Liver (tissue), 9 donors: ENCODE results near the gene RNF217. TPM values are rescaled to one million over a fixed set of nuclear protein-coding genes. Genes with fewer than 3 reads are reported as not detected.

ENCODE experiments used
- DNase-seq: peaks from one replicate; pipeline ENCODE4 v3.0.0-alpha.2; 2017; ENCODE audit warnings: low spot score
- H3K27ac ChIP-seq, 2 donors: one replicate each; pipeline ENCODE4 v1.7.0; 2013; ENCODE audit warnings: inconsistent platforms in 2 of 2, low read length in 2 of 2, control low read depth in 1 of 2, low read depth in 1 of 2, mild to moderate bottlenecking in 1 of 2
- H3K27me3 ChIP-seq, 4 donors: one replicate each; pipeline versions ENCODE4 v1.6.1 to v1.7.0; 2013; ENCODE audit warnings: low read length in 3 of 4, inconsistent platforms in 1 of 4, mild to moderate bottlenecking in 1 of 4, moderate library complexity in 1 of 4; ENCODE audit not compliant: control insufficient read depth in 4 of 4, insufficient read depth in 4 of 4
- H3K36me3 ChIP-seq, 4 donors: one replicate each; pipeline versions ENCODE4 v1.6.1 to v1.7.0; 2013; ENCODE audit warnings: low read length in 3 of 4, mild to moderate bottlenecking in 3 of 4, low read depth in 1 of 4, moderate library complexity in 1 of 4; ENCODE audit not compliant: control insufficient read depth in 4 of 4, insufficient read depth in 3 of 4
- H3K4me1 ChIP-seq, 4 donors: one replicate each; pipeline versions ENCODE4 v1.6.1 to v1.7.0; 2013; ENCODE audit warnings: low read length in 3 of 4, mild to moderate bottlenecking in 3 of 4, moderate library complexity in 1 of 4; ENCODE audit not compliant: control insufficient read depth in 4 of 4, insufficient read depth in 4 of 4
- H3K4me3 ChIP-seq, 3 donors: one replicate each; pipeline versions ENCODE4 v1.6.1 to v1.7.0; 2013; ENCODE audit warnings: low read length in 3 of 3, control low read depth in 1 of 3, low read depth in 1 of 3, mild to moderate bottlenecking in 1 of 3
- H3K9ac ChIP-seq, 2 donors: one replicate each; pipeline ENCODE4 v1.7.0; 2013; ENCODE audit warnings: low read length in 2 of 2, mild to moderate bottlenecking in 2 of 2, moderate library complexity in 2 of 2, control low read depth in 1 of 2, low read depth in 1 of 2
- H3K9me3 ChIP-seq, 4 donors: one replicate each; pipeline versions ENCODE4 v1.6.1 to v1.7.0; 2013; ENCODE audit warnings: low read length in 3 of 4; ENCODE audit not compliant: control insufficient read depth in 4 of 4
- FOXA1 ChIP-seq: IDR thresholded peaks from 2 replicates; pipeline ENCODE4 v1.6.1; 2016; ENCODE audit warnings: antibody characterized with exemption
- FOXA2 ChIP-seq: IDR thresholded peaks from 2 replicates; pipeline ENCODE4 v1.6.1; 2016; ENCODE audit warnings: antibody characterized with exemption
- HNF4A ChIP-seq, 2 donors: conservative IDR thresholded peaks; 2 replicates each; pipeline ENCODE4 v1.6.1; 2016; ENCODE audit warnings: antibody characterized with exemption in 2 of 2, mild to moderate bottlenecking in 2 of 2
- JUND ChIP-seq, 2 donors: IDR thresholded peaks; 2 replicates each; pipeline ENCODE4 v1.6.1; 2016; ENCODE audit warnings: antibody characterized with exemption in 2 of 2
- RAD21 ChIP-seq, 2 donors: IDR thresholded peaks; 2 replicates each; pipeline ENCODE4 v1.6.1; 2016; ENCODE audit warnings: antibody characterized with exemption in 2 of 2, mild to moderate bottlenecking in 2 of 2
- RXRA ChIP-seq, 2 donors: IDR thresholded peaks; 2 replicates each; pipeline ENCODE4 v1.6.1; 2017 to 2018; ENCODE audit warnings: antibody characterized with exemption in 2 of 2, mild to moderate bottlenecking in 1 of 2
- WGBS: extraction: QIAGEN DNeasy Blood & Tissue Kit; methylation state at CpG from one replicate; pipeline ENCODE4 v1.1.7; 2013; 5-methylcytosine and 5-hydroxymethylcytosine counted together
- polyA plus RNA-seq, 2 donors: library from polyadenylated mRNA; stranded (reverse) in 1 of 2; unstranded in 1 of 2; fragments of 200-250 nt in 1 of 2; fragments of >200 nt in 1 of 2; fragmentation: Nextera tagmentation in 1 of 2; extraction: Ambion mirVana in 1 of 2; gene quantifications; one replicate each; pipeline versions ENCODE4 v1.2.1 to v1.2.3, GENCODE V29; 2013 to 2015
- total RNA-seq, 2 donors: library from RNA; depleted of rRNA; stranded (reverse); fragments of >200 nt; gene quantifications; one replicate each; pipeline ENCODE4 v1.2.3, GENCODE V29; 2014
- TF ChIP-seq, protein P1 (sequence below): IDR thresholded peaks from 2 replicates; pipeline ENCODE4 v1.6.1; 2016; ENCODE audit warnings: antibody characterized with exemption
- TF ChIP-seq, protein P2 (sequence below): IDR thresholded peaks from 2 replicates; pipeline ENCODE4 v1.6.1; 2016; ENCODE audit warnings: antibody characterized with exemption
- TF ChIP-seq, protein P3 (sequence below): fragments of 150-350 bp; IDR thresholded peaks from 2 replicates; pipeline ENCODE4 v1.5.1; 2017; ENCODE audit warnings: improper control_type of control experiment, low read depth, low read length; ENCODE audit not compliant: missing input control
- TF ChIP-seq, protein P4 (sequence below): IDR thresholded peaks from 2 replicates; pipeline ENCODE4 v1.6.1; 2016; ENCODE audit warnings: antibody characterized with exemption
- donor health status: healthy.
- donor health status: healthy.
- donor health status: healthy.
- donor health status: healthy.
- donor health status: healthy.

RNF217 gene
- total and polyA plus RNA-seq, 4 donors: 2.3 to 18.3 (median 4.1) TPM

DNA sequence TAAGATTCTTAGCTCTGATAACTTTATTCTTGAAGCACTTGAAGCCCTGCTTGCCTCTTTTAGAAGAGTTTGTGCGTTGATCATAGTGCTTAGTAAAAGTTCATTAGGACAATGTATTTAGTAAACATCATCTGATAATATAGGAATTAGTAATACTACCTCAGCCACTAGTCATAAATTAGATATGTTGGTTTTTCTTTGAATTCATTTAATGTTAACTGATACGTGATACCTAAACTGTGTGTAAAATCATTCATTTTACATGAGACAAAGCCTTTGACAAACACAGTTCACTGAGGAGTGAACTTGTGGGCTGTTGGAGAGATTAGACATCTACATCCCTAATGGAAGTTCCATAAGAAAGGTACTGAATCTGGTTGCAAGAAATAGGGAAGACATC, 91.6 kb downstream of the RNF217 start:
- TF ChIP-seq RAD21 (IDR thresholded peaks at IDR 0.05): no peak
- TF ChIP-seq, protein P1, sequence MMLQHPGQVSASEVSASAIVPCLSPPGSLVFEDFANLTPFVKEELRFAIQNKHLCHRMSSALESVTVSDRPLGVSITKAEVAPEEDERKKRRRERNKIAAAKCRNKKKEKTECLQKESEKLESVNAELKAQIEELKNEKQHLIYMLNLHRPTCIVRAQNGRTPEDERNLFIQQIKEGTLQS: no peak
- no peak for TF ChIP-seq HNF4A (conservative IDR thresholded peaks at IDR 0.05)
- TF ChIP-seq, protein P2, sequence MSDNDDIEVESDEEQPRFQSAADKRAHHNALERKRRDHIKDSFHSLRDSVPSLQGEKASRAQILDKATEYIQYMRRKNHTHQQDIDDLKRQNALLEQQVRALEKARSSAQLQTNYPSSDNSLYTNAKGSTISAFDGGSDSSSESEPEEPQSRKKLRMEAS: no peak
- TF ChIP-seq JUND (IDR thresholded peaks at IDR 0.05): no peak
- TF ChIP-seq, protein P3, sequence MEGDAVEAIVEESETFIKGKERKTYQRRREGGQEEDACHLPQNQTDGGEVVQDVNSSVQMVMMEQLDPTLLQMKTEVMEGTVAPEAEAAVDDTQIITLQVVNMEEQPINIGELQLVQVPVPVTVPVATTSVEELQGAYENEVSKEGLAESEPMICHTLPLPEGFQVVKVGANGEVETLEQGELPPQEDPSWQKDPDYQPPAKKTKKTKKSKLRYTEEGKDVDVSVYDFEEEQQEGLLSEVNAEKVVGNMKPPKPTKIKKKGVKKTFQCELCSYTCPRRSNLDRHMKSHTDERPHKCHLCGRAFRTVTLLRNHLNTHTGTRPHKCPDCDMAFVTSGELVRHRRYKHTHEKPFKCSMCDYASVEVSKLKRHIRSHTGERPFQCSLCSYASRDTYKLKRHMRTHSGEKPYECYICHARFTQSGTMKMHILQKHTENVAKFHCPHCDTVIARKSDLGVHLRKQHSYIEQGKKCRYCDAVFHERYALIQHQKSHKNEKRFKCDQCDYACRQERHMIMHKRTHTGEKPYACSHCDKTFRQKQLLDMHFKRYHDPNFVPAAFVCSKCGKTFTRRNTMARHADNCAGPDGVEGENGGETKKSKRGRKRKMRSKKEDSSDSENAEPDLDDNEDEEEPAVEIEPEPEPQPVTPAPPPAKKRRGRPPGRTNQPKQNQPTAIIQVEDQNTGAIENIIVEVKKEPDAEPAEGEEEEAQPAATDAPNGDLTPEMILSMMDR: no peak
- TF ChIP-seq, protein P4, sequence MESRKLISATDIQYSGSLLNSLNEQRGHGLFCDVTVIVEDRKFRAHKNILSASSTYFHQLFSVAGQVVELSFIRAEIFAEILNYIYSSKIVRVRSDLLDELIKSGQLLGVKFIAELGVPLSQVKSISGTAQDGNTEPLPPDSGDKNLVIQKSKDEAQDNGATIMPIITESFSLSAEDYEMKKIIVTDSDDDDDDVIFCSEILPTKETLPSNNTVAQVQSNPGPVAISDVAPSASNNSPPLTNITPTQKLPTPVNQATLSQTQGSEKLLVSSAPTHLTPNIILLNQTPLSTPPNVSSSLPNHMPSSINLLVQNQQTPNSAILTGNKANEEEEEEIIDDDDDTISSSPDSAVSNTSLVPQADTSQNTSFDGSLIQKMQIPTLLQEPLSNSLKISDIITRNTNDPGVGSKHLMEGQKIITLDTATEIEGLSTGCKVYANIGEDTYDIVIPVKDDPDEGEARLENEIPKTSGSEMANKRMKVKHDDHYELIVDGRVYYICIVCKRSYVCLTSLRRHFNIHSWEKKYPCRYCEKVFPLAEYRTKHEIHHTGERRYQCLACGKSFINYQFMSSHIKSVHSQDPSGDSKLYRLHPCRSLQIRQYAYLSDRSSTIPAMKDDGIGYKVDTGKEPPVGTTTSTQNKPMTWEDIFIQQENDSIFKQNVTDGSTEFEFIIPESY: no peak
- no peaks in the 10 kb centered on the region for H3K9me3 ChIP-seq

DNA sequence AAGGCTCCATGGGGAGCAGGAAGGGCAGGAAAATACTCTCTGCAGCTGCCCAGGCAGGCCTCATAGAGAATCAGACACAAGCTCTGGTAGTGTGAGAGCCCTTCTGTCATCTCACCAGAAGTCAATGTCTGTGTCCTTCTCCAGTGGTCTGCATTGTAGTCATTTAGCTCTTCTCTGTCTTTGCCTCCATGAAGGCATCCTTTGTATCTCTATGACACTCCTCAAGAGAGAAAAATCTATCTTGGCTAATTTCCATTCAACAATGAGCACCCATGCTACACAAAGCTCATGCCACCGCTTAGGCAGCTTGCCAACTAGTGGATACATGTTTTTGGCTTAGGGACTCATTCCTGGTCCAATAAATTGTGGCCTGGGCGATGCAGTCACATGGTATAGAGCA, 92.1 kb downstream of the RNF217 start:
- DNase-seq: no peak
- Histone ChIP-seq H3K9me3 (no peaks in the 10 kb centered on the region), H3K36me3 (peaks cover 0 to under 1% (median 0%) of the 10 kb centered on the region in 4 donors), H3K27me3 (no peaks in the 10 kb centered on the region), H3K4me3 (no peak overlapping the region), H3K9ac (no peak overlapping the region), H3K4me1 (peaks cover 0 to 20% (median 10%) of the 10 kb centered on the region in 4 donors), H3K27ac (no peak overlapping the region)
- TF ChIP-seq, protein P4: no peak
- TF ChIP-seq FOXA1 (no peak), FOXA2 (no peak), RXRA (IDR thresholded peaks at IDR 0.05) (no peak), JUND (IDR thresholded peaks at IDR 0.05) (no peak)
- TF ChIP-seq, protein P1: no peak
- TF ChIP-seq, protein P2: no peak
- 96% methylated on average over 2 of the region's 2 CpGs for WGBS

More for the DNA sequence above, 91.6 kb downstream of the RNF217 start:
- peaks cover 0 to 2% (median 0%) of the 10 kb centered on the region in 4 donors for H3K36me3 ChIP-seq
- H3K4me1 ChIP-seq: peaks cover 0 to 20% (median 10%) of the 10 kb centered on the region in 4 donors
- no peaks in the 10 kb centered on the region for H3K27me3 ChIP-seq
- DNase-seq: no peak
- no peak overlapping the region for H3K9ac ChIP-seq
- H3K4me3 ChIP-seq: no peak overlapping the region
- 97% methylated on average over 2 of the region's 2 CpGs for WGBS
- no peak overlapping the region for H3K27ac ChIP-seq
